ENCODE measurements around the gene DDR1.

DDR1 gene

DNA sequence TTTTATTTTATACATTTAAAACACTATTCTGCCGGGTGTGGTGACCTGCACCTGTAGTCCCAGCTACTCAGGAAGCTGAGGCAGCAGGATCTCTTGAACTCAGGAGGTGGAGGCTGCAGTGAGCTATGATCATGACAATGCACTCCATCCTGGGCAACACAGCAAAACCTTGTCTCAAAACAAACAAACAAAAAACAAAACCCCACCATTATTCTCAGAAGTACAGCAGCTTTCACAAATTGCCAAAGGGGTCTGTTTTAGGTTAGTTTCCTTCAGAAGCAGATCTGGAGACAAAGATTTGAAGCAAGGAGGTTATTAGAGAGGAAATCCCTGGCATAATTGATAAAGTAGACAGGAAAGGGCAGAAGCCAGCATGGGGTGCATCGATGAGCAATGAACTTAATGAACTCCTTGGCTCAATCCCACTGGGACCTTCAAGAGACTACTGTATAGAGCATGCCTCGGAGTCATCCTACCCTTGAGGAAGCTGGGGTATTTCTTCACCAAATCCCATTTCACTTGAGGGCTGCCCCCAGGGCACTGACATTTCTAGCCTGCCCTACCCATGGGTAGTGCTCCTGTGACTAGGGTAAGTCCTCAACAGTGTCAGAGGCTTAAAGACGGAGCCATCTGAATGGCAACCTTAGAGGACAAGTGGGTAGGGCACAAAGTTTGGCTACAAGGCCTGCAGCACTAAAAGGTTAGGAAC, 43.2 kb upstream of the DDR1 start:
- peak overlapping the region; percentile 87 for H3K4me2 ChIP-seq
- peak overlapping the region; percentile 65 for H3K27ac ChIP-seq
- peaks cover 99% of the 10 kb centered on the region for H3K4me1 ChIP-seq

DNA sequence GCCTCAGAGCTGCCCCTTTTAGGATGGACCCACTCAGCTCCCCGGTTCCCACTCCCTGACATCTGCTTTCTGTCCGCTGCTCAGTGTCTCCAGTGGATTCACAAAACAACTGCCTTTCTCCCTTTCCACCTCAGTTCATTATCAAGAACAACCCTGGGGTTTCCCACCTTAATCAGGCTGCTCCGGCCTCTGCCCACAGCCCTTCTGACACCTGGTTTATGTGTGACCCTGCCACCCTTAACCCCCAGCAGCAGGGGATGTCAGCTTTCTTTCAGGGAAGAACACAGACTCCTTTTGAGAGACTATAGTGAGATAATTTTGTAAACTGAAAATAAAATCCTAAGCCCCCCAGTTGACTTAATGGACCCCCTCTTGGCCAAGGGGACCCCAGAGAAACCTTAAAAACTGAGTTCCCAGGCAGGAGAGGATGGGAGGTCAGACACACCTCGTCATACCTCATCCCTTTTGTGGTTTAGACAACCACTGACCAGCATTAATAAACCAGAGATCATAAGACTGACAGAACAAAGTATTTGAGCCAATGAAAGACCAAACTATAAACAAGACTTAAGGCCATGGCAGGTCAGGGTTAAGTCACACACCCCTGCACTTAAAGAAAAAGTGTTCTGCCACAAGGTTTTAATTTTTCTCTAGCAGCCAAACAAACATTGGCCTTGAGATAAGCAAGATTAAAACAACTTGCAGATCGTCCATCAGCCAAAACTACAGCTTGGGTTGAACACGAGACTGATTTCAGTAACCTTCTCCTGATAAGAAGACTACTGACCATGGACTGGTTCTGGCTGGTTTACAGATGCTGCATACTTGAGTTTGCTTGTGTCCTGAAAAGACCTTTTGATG, 42.4 kb upstream of the DDR1 start:
- H3K9ac ChIP-seq, result peak overlapping the region; percentile 23; the same call in 1 of the 2 replicates
- no peaks in the 10 kb centered on the region for H3K36me3 ChIP-seq
- TF ChIP-seq Cebpa-rat (IDR thresholded peaks at IDR 0.05), result no peak
- H3K27me3 ChIP-seq, result no peaks in the 10 kb centered on the region
- H3K4me1 ChIP-seq, result peaks cover 99% of the 10 kb centered on the region
- no peaks in the 10 kb centered on the region for H3K9me3 ChIP-seq
- peak overlapping the region; percentile 87 for H3K4me2 ChIP-seq
- peak overlapping the region; percentile 65 for H3K27ac ChIP-seq
- H4K20me1 ChIP-seq, result no peaks in the 10 kb centered on the region
- no peak overlapping the region for H3K4me3 ChIP-seq

More for the DNA sequence above, 43.2 kb upstream of the DDR1 start:
- TF ChIP-seq Cebpa-rat (IDR thresholded peaks at IDR 0.05), result no peak
- no peaks in the 10 kb centered on the region for H4K20me1 ChIP-seq
- no peaks in the 10 kb centered on the region for H3K36me3 ChIP-seq
- peak overlapping the region; percentile 23; the same call in 1 of the 2 replicates for H3K9ac ChIP-seq
- no peaks in the 10 kb centered on the region for H3K27me3 ChIP-seq
- no peak overlapping the region for H3K4me3 ChIP-seq
- no peaks in the 10 kb centered on the region for H3K9me3 ChIP-seq

DNA sequence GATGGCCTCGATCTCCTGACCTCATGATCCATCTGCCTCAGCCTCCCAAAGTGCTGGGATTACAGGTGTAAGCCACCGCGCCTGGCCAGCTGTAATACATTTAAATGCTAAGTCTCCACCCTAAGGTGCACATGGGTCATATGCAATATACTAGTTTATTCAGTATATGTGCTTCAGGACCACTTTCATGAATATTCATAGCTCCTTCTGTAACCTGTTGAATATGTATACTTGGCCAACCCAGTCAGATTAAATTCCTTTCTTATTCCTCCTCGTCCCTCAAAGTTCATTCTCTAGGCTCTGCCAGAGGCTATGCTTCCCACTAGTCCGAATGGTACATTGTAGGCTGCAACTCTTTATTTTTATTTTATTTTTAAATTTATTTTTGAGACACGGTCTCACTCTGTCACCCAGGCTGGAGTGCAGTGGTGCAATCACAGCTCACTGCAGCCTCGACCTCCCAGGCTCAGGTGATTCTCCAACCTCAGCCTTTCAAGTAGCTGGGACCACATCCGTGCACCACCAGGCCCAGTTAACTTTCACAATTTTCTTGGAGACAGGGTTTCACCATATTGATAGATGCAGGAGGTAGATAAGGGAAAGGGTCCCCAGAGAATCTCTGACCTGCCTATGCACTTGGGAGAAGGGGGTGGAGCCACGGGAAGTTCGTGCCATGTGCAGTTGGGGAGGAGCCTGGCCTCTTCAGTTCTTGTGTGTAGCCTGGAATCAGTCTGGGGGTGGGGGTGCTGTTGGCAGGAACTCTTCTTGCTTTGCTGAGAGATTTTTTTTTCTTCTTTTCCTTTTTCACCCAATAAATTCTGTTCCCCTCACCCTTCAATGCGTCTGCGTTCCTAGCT, 41.3 kb upstream of the DDR1 start:
- H3K4me1 ChIP-seq, result peaks cover 97% of the 10 kb centered on the region
- H3K36me3 ChIP-seq, result no peaks in the 10 kb centered on the region

DNA sequence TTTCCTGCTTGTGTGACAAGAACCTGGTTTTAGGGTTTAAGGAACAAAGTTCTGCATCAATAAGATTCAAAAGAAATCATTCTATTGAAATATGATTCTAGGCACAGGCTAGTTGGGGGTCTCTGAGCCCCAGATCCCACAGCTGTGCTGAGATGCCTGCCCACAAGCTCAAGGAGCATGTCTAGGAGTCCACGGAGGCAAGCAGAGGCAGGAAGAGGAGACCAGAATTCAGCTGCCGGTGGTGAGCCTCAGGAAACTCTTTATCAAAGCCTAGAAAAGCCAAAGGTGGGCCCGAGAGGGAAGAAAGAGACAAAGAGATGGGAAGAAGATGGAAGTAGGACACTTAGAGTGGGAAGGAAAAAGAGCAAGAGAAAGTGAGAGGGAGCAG, 40.7 kb upstream of the DDR1 start:
- H3K4me2 ChIP-seq, result peak overlapping the region; percentile 87
- H3K9ac ChIP-seq, result peak overlapping the region; percentile 65
- no peaks in the 10 kb centered on the region for H3K27me3 ChIP-seq
- peak overlapping the region; percentile 83 for H3K27ac ChIP-seq
- no peaks in the 10 kb centered on the region for H4K20me1 ChIP-seq
- TF ChIP-seq Cebpa-rat (IDR thresholded peaks at IDR 0.05), result no peak
- H3K4me1 ChIP-seq, result peaks cover 96% of the 10 kb centered on the region
- no peaks in the 10 kb centered on the region for H3K36me3 ChIP-seq
- peak overlapping the region; percentile 43; the same call in 1 of the 2 replicates for H3K4me3 ChIP-seq
- no peaks in the 10 kb centered on the region for H3K9me3 ChIP-seq

More for the DNA sequence above, 41.3 kb upstream of the DDR1 start:
- Histone ChIP-seq H3K27me3 (no peaks in the 10 kb centered on the region), H3K4me2 (peak overlapping the region; percentile 87), H4K20me1 (no peaks in the 10 kb centered on the region), H3K27ac (peak overlapping the region; percentile 83), H3K9ac (peak overlapping the region; percentile 65), H3K4me3 (peak overlapping the region; percentile 43; the same call in 1 of the 2 replicates), H3K9me3 (no peaks in the 10 kb centered on the region)
- TF ChIP-seq Cebpa-rat (IDR thresholded peaks at IDR 0.05), result no peak

DNA sequence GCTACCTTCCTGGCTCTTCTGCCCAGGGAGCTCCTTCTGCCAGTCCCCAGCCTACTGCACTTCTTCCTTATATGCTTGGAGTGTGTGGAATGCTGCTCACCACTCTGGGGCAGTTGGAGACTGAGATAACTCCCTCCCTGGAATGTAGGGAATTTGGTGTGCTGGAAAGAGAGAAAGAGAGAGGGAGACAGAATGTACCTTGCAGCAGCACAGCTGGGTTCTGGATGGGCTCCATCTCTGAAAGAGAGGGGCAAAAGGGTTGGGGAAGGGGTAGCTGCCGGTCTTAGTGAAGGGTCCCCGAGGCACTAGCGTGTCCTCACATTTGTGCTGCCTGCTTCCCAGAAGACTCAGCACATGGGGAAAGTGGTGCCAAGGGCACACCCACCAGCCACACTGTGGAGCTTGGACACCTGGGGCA, 40.2 kb upstream of the DDR1 start:
- no peak for TF ChIP-seq Cebpa-rat (IDR thresholded peaks at IDR 0.05)
- peak overlapping the region; percentile 43; the same call in 1 of the 2 replicates for H3K4me3 ChIP-seq
- H3K4me1 ChIP-seq, result peaks cover 90% of the 10 kb centered on the region
- H3K9ac ChIP-seq, result peak overlapping the region; percentile 65
- no peaks in the 10 kb centered on the region for H3K9me3 ChIP-seq
- peak overlapping the region; percentile 83 for H3K27ac ChIP-seq
- H3K27me3 ChIP-seq, result no peaks in the 10 kb centered on the region
- peak overlapping the region; percentile 87 for H3K4me2 ChIP-seq
- H3K36me3 ChIP-seq, result no peaks in the 10 kb centered on the region
- H4K20me1 ChIP-seq, result no peaks in the 10 kb centered on the region

DNA sequence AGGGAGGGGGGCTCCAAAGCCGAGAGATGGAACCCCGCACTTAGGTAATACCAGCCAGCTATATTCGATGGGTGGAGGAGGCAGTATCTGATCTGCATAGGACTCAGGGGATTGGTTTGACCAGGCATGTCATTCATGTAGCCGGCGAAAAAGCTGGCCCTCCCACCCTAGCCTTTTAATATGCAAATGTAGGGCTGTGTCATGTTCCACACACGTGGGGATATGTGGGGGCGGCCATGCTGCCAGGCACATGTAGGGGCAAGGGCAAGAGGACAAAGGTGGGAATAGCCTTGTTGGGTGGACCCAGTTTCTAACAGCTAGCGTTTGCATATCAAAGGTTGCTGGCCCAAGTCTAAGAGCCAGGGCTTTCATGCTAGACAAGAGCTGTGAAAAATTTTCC, 39.1 kb upstream of the DDR1 start:
- Histone ChIP-seq H3K27me3 (no peaks in the 10 kb centered on the region), H3K9me3 (peaks cover 6% of the 10 kb centered on the region), H3K36me3 (no peaks in the 10 kb centered on the region), H3K4me3 (no peak overlapping the region), H3K4me1 (peaks cover 81% of the 10 kb centered on the region), H3K9ac (no peak overlapping the region), H4K20me1 (no peaks in the 10 kb centered on the region), H3K4me2 (peak overlapping the region; percentile 44; the same call in 1 of the 2 replicates), H3K27ac (no peak overlapping the region)
- TF ChIP-seq Cebpa-rat (IDR thresholded peaks at IDR 0.05), result no peak

DNA sequence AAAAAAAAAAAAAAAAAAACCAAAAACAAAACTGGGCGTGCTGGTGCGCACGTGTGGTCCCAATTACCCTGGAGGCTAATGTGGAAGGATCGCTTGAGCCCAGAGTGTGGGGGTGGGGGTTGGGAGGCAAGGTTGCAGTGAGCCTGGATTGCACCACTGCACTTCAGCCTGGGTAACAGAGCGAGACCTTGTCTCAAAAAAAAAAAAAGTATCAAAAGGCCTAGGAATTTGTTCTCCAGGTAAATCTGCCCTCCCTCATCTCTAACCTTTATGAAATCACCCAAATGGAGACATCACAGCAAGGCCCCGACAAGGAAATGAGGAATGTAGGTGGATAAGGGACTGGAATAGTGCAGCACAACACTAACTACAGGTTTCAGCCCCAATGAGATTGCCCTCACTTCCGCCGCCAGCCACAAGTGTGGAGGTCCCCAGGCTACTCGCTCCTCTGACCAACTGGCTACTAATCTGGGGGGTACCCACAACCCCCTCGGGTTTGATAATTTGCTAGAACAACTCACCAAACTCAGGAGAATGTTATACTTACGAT, 36.8 kb upstream of the DDR1 start:
- Histone ChIP-seq H3K9me3 (peaks cover 29% of the 10 kb centered on the region), H3K36me3 (peaks cover 9% of the 10 kb centered on the region; the same call in 1 of the 2 replicates), H3K4me2 (peak overlapping the region; percentile 44), H3K4me3 (no peak overlapping the region), H3K27ac (peak overlapping the region; percentile 35; the same call in 1 of the 2 replicates), H3K9ac (no peak overlapping the region), H3K27me3 (no peaks in the 10 kb centered on the region), H4K20me1 (no peaks in the 10 kb centered on the region), H3K4me1 (peaks cover 58% of the 10 kb centered on the region)
- TF ChIP-seq Cebpa-rat (IDR thresholded peaks at IDR 0.05), result no peak

DNA sequence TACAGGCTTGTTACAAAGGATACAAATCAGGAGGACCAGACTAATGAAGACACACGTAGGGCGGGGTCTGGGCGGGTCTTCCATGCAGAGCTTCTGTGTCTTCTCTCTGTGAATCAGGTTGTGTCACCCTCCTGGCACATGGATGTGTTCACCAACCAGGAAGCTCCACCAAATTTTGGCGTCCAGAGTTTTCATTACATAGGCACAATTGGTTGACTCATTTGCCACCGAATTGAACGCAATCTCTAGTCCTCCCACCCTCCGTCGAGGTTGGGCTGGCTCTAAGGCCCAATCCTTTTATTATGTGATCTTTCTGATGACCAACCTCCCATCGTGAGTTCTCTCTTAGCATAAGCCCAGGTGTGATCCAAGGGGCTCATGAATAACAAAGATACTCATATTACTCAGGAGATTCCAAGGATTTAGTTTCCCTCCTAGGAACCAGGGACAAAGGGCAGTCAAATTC, 36.3 kb upstream of the DDR1 start:
- Histone ChIP-seq H3K27me3 (no peaks in the 10 kb centered on the region), H3K4me3 (no peak overlapping the region), H3K9ac (no peak overlapping the region), H3K4me2 (peak overlapping the region; percentile 44; the same call in 1 of the 2 replicates), H3K36me3 (peaks cover 9% of the 10 kb centered on the region; the same call in 1 of the 2 replicates), H3K27ac (no peak overlapping the region), H4K20me1 (no peaks in the 10 kb centered on the region), H3K4me1 (peaks cover 53% of the 10 kb centered on the region), H3K9me3 (peaks cover 34% of the 10 kb centered on the region)
- TF ChIP-seq Cebpa-rat (IDR thresholded peaks at IDR 0.05), result no peak
